ENCODE data around the gene MPG. TPM values are rescaled to one million over a fixed set of nuclear protein-coding genes. Genes with fewer than 3 reads are reported as not detected.

Gene MPG
- polyA plus RNA-seq, 1 of the 3 experiments (the other 2 are of a cell fraction): 98.3 TPM

DNA sequence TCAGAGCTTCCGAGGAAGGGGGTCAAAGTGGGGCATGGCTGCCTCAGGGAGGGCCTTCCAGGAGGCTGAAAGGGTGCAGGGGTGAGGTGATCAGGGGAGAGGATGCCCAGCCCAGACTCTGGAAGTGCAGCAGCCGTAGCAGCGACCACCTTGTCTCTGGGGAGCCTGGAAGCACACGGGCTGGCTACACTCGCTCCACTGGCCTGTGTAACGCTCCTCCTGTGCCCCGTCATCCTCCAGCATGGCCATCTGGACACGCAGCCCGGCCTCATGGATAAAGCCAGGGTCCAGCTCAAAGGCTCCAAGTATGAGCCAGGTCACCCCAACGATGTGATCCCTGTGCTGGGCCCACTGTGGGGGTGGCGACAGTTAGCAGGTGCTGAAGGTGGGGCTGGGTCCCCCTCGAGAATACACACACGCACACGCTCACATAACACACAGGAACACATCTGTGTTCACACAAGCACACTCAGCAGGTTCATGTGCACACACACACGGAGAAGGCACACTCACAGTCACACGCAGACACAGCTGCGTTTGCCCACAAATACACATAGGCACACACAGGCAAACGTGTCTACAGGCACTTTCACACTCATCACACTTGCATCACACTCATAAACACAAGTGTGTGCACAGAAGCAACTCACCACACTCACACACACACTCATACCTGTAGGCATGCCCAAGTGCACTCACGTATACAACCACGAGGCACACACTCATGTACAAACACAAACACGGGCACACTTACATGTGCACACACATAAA is 44.0 kb upstream of the MPG start:
- Histone ChIP-seq H3K36me3 (replicated peaks in 1 of 2; ENCODE audit: control insufficient read depth in 1 of 2, insufficient read depth in 2 of 2, low read length in 1 of 2) (no peaks in the 10 kb centered on the region), H3K4me2 (no peak overlapping the region), H3K4me1 (ENCODE audit: control insufficient read depth in 1 of 2, insufficient read depth in 2 of 2, low read depth in 1 of 2, low read length in 1 of 2) (peaks cover 0 to 5% of the 10 kb centered on the region in 2 experiments; a peak in 1 of 4 replicates), H4K20me1 (ENCODE audit: insufficient read depth) (no peaks in the 10 kb centered on the region), H3K9ac (no peak overlapping the region), H3K27me3 (ENCODE audit: insufficient read depth) (no peaks in the 10 kb centered on the region), H3K27ac (ENCODE audit: low read depth in 2 of 2, low read length in 1 of 2) (no peak overlapping the region), H3F3A (replicated peaks; ENCODE audit: insufficient read depth) (no peaks in the 10 kb centered on the region), H2AFZ (ENCODE audit: low read depth) (no peak overlapping the region), H3K4me3 (ENCODE audit: low read depth in 2 of 2, low read length in 1 of 2) (no peak overlapping the region), H3K9me3 (no peaks in the 10 kb centered on the region), H3K9me2 (no peaks in the 10 kb centered on the region), H3K79me2 (ENCODE audit: insufficient read depth) (no peaks in the 10 kb centered on the region)
- CTCF ChIA-PET: interaction anchor here (0.7 to 1.0 kb wide), 2 partner anchors 73 to 84 kb away, joined by 3 to 4 read pairs; no protein-coding TSS in a partner anchor
- DNase-seq: no peak
- POLR2A ChIA-PET: no interaction called here
- TF ChIP-seq, protein P1, sequence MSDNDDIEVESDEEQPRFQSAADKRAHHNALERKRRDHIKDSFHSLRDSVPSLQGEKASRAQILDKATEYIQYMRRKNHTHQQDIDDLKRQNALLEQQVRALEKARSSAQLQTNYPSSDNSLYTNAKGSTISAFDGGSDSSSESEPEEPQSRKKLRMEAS (IDR thresholded peaks at IDR 0.05; ENCODE audit: low read depth): no peak
- TF ChIP-seq MEF2A (IDR thresholded peaks at IDR 0.05; ENCODE audit: borderline replicate concordance, low read depth) (no peak), SIN3A (IDR thresholded peaks at IDR 0.05; ENCODE audit: borderline replicate concordance, low read depth, low read length) (no peak), RCOR1 (IDR thresholded peaks at IDR 0.05; ENCODE audit: low read length) (no peak), FOXJ3 (CRISPR knock-in tag; IDR thresholded peaks at IDR 0.05) (no peak), NRF1 (IDR thresholded peaks at IDR 0.05; ENCODE audit: low read depth, low read length) (no peak), POLR2AphosphoS5 (IDR thresholded peaks at IDR 0.05; ENCODE audit: low read depth, low read length) (no peak)
- TF ChIP-seq, protein P2, sequence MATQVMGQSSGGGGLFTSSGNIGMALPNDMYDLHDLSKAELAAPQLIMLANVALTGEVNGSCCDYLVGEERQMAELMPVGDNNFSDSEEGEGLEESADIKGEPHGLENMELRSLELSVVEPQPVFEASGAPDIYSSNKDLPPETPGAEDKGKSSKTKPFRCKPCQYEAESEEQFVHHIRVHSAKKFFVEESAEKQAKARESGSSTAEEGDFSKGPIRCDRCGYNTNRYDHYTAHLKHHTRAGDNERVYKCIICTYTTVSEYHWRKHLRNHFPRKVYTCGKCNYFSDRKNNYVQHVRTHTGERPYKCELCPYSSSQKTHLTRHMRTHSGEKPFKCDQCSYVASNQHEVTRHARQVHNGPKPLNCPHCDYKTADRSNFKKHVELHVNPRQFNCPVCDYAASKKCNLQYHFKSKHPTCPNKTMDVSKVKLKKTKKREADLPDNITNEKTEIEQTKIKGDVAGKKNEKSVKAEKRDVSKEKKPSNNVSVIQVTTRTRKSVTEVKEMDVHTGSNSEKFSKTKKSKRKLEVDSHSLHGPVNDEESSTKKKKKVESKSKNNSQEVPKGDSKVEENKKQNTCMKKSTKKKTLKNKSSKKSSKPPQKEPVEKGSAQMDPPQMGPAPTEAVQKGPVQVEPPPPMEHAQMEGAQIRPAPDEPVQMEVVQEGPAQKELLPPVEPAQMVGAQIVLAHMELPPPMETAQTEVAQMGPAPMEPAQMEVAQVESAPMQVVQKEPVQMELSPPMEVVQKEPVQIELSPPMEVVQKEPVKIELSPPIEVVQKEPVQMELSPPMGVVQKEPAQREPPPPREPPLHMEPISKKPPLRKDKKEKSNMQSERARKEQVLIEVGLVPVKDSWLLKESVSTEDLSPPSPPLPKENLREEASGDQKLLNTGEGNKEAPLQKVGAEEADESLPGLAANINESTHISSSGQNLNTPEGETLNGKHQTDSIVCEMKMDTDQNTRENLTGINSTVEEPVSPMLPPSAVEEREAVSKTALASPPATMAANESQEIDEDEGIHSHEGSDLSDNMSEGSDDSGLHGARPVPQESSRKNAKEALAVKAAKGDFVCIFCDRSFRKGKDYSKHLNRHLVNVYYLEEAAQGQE (IDR thresholded peaks at IDR 0.05; ENCODE audit: low read depth, low read length): no peak
- WGBS (ENCODE audit: low lambda C conversion rate): 86% methylated on average over 14 of the region's 21 CpGs

DNA sequence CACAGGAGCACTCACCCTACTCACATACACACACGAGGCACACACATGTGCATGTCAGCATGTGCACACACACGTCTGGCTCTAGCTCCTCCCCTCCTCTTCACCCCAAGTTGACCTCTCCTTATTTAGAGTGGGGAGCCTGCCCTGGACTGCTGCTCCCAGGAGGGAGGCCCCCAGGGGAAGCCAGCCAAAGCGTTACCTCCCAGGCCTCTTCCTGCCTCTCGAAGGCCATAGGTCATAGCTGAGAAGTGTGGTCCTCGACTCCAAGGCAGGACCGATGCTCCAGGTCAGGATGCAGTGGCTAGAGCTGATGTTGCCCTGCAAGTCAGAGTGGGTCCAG is 43.4 kb upstream of the MPG start:
- no peak overlapping the region for H3K27ac ChIP-seq (ENCODE audit: low read depth in 2 of 2, low read length in 1 of 2)
- no peaks in the 10 kb centered on the region for H3K27me3 ChIP-seq (ENCODE audit: insufficient read depth)
- no peak overlapping the region for H2AFZ ChIP-seq (ENCODE audit: low read depth)
- no peaks in the 10 kb centered on the region for H3F3A ChIP-seq (replicated peaks; ENCODE audit: insufficient read depth)
- no peaks in the 10 kb centered on the region for H3K9me2 ChIP-seq
- DNase-seq: no peak
- ChIA-PET POLR2A (no interaction called here), CTCF (interaction anchor here (0.7 to 1.0 kb wide), 2 partner anchors 72 to 84 kb away, joined by 3 to 4 read pairs; no protein-coding TSS in a partner anchor)
- H3K9ac ChIP-seq: no peak overlapping the region
- H3K4me1 ChIP-seq (ENCODE audit: control insufficient read depth in 1 of 2, insufficient read depth in 2 of 2, low read depth in 1 of 2, low read length in 1 of 2): peaks cover 0 to 5% of the 10 kb centered on the region in 2 experiments; a peak in 1 of 4 replicates
- H3K79me2 ChIP-seq (ENCODE audit: insufficient read depth): no peaks in the 10 kb centered on the region
- WGBS (ENCODE audit: low lambda C conversion rate): 74% methylated on average over 3 of the region's 6 CpGs
- no peak overlapping the region for H3K4me2 ChIP-seq
- TF ChIP-seq YY1 (IDR thresholded peaks at IDR 0.05; ENCODE audit: low read depth) (no peak), JUND (IDR thresholded peaks at IDR 0.05) (no peak), SIN3A (IDR thresholded peaks at IDR 0.05; ENCODE audit: borderline replicate concordance, low read depth, low read length) (no peak), NFIC (IDR thresholded peaks at IDR 0.05; ENCODE audit: borderline replicate concordance) (no peak), TCF12 (IDR thresholded peaks at IDR 0.05) (no peak), CTCF (IDR thresholded peaks at IDR 0.05) (no peak), FOXM1 (IDR thresholded peaks at IDR 0.05; ENCODE audit: low read depth) (no peak)
- H3K36me3 ChIP-seq (replicated peaks in 1 of 2; ENCODE audit: control insufficient read depth in 1 of 2, insufficient read depth in 2 of 2, low read length in 1 of 2): no peaks in the 10 kb centered on the region
- no peak overlapping the region for H3K4me3 ChIP-seq (ENCODE audit: low read depth in 2 of 2, low read length in 1 of 2)
- H3K9me3 ChIP-seq: no peaks in the 10 kb centered on the region
- H4K20me1 ChIP-seq (ENCODE audit: insufficient read depth): no peaks in the 10 kb centered on the region
